Measurements from ENCODE around the gene CTBP2. TPM values are rescaled to one million over a fixed set of nuclear protein-coding genes. Genes with fewer than 3 reads are reported as not detected.

Gene CTBP2
- total RNA-seq, 4 donors from 2014 or later: 69.7 to 125 (median 84.7) TPM

DNA sequence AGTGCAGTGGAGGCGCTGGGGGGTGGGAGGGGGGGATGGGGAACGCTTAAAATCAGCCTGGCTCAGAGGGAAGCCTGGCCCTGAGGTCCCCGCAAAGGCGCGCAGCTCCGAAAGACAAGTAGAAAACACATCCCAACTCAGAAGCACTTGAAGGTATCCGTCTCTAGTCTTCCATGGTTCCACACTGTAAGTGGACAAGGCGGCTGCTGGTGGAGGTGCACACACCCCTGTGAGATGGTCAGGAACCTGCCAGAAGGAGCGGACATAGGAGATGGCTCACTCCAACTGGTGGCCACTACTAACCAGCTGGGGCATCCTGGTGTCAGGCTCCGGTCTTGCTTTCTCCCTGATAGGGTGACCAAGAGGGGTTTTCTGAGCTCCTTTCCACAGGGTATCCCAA is 41.7 kb downstream of the CTBP2 start:
- Histone ChIP-seq H3K27ac (replicated peaks in 1 of 4) (peak overlapping the region; percentile 71 to 77 (median 74)), H3K4me1 (peaks cover 83 to 98% (median 94%) of the 10 kb centered on the region in 4 donors), H3K27me3 (no peaks in the 10 kb centered on the region), H3K36me3 (peaks cover 0 to 5% (median 2%) of the 10 kb centered on the region in 4 donors), H3K4me3 (peak overlapping the region in 1 of 4 donors; percentile 18), H3K9me3 (no peaks in the 10 kb centered on the region)
- no peak for DNase-seq (ENCODE audit: extremely low spot score)
- TF ChIP-seq POLR2A (IDR thresholded peaks at IDR 0.05; ENCODE audit: low read depth): no peak
- TF ChIP-seq, protein P1, sequence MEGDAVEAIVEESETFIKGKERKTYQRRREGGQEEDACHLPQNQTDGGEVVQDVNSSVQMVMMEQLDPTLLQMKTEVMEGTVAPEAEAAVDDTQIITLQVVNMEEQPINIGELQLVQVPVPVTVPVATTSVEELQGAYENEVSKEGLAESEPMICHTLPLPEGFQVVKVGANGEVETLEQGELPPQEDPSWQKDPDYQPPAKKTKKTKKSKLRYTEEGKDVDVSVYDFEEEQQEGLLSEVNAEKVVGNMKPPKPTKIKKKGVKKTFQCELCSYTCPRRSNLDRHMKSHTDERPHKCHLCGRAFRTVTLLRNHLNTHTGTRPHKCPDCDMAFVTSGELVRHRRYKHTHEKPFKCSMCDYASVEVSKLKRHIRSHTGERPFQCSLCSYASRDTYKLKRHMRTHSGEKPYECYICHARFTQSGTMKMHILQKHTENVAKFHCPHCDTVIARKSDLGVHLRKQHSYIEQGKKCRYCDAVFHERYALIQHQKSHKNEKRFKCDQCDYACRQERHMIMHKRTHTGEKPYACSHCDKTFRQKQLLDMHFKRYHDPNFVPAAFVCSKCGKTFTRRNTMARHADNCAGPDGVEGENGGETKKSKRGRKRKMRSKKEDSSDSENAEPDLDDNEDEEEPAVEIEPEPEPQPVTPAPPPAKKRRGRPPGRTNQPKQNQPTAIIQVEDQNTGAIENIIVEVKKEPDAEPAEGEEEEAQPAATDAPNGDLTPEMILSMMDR (IDR thresholded peaks at IDR 0.05): no peak
- TF ChIP-seq POLR2AphosphoS5 (IDR thresholded peaks at IDR 0.05): no peak
- no peak for TF ChIP-seq EP300 (IDR thresholded peaks at IDR 0.05)
- intact Hi-C loops (cut with DNase I): no loop called here
- 91% methylated on average over 8 of the region's 10 CpGs for WGBS

DNA sequence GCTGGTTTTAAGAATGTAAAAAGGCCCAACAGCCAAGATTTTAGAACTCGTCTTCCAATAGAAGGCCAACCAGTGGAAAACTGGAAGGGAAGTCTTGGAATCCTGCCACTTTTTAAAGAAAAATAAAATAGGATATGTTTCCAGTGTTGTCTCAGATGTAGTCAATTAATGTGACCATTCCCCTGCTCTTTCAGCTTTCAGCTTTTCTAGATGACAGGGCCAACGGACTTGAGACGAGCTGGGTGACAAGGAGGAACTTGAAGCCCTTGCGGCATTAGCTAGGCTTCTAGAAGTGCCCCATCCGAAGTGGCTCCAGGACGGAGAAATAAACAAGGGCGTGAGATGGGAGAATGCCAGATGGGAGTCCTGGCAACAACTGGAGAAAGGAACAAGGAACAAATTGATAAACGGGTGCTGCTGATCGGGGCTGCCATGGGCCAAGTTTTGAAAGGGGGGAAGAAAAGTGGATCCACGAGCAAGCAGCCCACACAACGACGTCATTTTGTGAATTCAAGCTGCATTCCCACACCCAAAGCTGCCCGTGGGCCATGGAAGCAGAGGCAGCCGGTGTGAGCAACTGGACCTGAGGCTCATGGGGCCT is 42.3 kb downstream of the CTBP2 start:
- Histone ChIP-seq H3K4me1 (peaks cover 80 to 98% (median 94%) of the 10 kb centered on the region in 4 donors), H3K4me3 (peak overlapping the region in 2 of 4 donors; percentile 10 to 18), H3K36me3 (peaks cover 0 to 5% (median 2%) of the 10 kb centered on the region in 4 donors), H3K27ac (replicated peaks in 1 of 4) (peak overlapping the region; percentile 71 to 77 (median 74)), H3K27me3 (no peaks in the 10 kb centered on the region), H3K9me3 (no peaks in the 10 kb centered on the region)
- no peak for TF ChIP-seq EP300 (IDR thresholded peaks at IDR 0.05)
- TF ChIP-seq POLR2AphosphoS5 (IDR thresholded peaks at IDR 0.05): peak in 1 of 2 donors; percentile 22
- intact Hi-C loops (cut with DNase I): no loop called here
- 32% methylated on average over 14 of the region's 14 CpGs for WGBS
- no peak for DNase-seq (ENCODE audit: extremely low spot score)

DNA sequence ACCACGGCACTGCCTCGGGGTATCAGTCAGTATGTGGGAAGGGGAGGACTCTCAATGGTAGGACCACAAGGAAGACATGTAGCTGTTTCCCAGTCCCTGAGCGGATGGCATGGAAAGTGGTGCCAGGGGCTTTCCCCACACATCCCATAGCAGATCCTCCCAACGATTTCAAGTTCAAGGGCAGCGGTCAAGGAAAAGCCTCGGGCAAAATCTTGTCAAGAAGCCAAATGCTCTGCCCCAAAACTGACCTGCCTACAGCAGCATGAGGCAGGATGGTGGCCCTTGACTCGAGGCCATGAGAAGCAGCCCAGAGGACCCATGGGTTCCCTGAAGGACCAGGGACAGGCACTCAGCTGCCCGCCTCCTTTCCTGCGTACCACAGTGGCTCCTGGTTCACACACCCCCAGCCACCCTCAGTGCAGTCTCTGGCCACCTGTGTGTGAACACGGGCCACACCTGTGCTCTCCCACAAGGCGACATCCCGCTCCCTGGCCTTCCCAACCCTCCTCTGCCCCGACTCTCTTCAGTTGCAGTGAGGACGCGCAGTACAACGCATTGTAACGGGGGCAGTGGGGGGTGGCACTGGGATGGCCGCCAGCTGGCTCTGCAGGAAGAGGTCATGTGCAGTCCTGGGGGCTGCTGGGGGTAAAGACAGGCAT is 43.6 kb downstream of the CTBP2 start:
- Histone ChIP-seq H3K9me3 (no peaks in the 10 kb centered on the region), H3K36me3 (peaks cover 0 to 2% (median 0%) of the 10 kb centered on the region in 4 donors), H3K27me3 (no peaks in the 10 kb centered on the region), H3K4me1 (peaks cover 70 to 97% (median 93%) of the 10 kb centered on the region in 4 donors), H3K27ac (replicated peaks in 1 of 4) (peak overlapping the region; percentile 71 to 77 (median 74)), H3K4me3 (no peak overlapping the region)
- DNase-seq (ENCODE audit: extremely low spot score): no peak
- WGBS: 89% methylated on average over 14 of the region's 18 CpGs
- TF ChIP-seq, protein P1 (IDR thresholded peaks at IDR 0.05): no peak
- TF ChIP-seq POLR2A (IDR thresholded peaks at IDR 0.05; ENCODE audit: low read depth) (no peak), EP300 (IDR thresholded peaks at IDR 0.05) (no peak), POLR2AphosphoS5 (IDR thresholded peaks at IDR 0.05) (no peak)
- intact Hi-C loops (cut with DNase I): no loop called here

DNA sequence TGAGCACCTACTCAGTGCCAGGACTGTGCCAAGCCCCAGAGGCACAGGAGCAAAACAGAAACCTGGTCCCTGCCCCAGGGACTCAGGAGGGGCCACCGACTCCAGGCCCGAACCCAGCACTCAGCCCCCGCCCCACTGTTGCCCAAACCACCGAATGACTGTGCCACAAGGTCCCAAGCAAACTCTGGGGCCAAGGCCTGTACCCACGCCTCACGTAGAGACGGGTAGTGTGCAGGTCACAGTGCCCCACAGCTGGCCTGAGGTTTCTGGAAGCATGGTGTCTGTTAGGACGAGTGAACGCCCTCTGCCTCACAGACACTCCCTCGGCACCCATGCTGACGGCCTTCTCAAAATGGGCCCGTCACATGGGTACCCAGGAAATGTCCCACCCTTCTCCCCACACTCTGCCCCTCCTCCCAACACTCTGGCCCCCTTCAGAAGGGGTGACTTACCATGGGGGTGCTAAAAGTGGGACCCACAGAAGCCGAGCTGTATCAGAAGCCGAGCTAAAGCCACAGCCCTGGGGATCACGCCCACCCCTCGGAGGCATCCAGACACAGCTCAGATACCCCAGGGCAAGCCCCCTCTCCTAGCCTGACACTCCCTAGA is 44.2 kb downstream of the CTBP2 start:
- no peaks in the 10 kb centered on the region for H3K36me3 ChIP-seq
- H3K27ac ChIP-seq (replicated peaks in 1 of 4): peak overlapping the region in 2 of 4 donors; percentile 76 to 77
- H3K27me3 ChIP-seq: no peaks in the 10 kb centered on the region
- 87% methylated on average over 16 of the region's 16 CpGs for WGBS
- intact Hi-C loops (cut with DNase I): no loop called here
- no peak for DNase-seq (ENCODE audit: extremely low spot score)
- no peaks in the 10 kb centered on the region for H3K9me3 ChIP-seq
- no peak overlapping the region for H3K4me3 ChIP-seq
- TF ChIP-seq POLR2AphosphoS5 (IDR thresholded peaks at IDR 0.05): no peak
- TF ChIP-seq POLR2A (IDR thresholded peaks at IDR 0.05; ENCODE audit: low read depth): no peak
- TF ChIP-seq, protein P1 (IDR thresholded peaks at IDR 0.05): no peak
- no peak for TF ChIP-seq EP300 (IDR thresholded peaks at IDR 0.05)
- peaks cover 65 to 99% (median 93%) of the 10 kb centered on the region in 4 donors for H3K4me1 ChIP-seq

DNA sequence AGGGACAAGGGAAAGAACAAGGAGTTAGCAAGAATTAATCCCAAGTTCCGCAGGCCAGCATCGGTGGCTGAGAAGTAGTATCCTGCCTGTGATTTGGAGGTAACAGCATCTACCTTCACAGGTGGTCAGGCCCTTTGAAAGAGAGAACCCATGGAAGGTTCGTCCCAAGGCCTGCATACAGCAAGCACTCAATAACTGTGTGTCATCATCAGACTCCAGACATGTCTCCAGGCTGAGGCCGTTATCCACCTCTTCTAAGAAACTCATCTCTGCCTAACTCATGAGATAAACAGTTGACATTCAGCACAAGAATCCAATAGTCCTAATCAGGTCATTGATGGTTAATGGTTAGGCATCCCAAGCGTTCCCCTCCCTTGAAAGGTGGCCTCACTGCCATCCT is 45.0 kb downstream of the CTBP2 start:
- peaks cover 57 to 96% (median 91%) of the 10 kb centered on the region in 4 donors for H3K4me1 ChIP-seq
- no peaks in the 10 kb centered on the region for H3K27me3 ChIP-seq
- H3K36me3 ChIP-seq: no peaks in the 10 kb centered on the region
- WGBS: 87% methylated on average over 5 of the region's 5 CpGs
- peak overlapping the region; percentile 41 to 77 (median 66) for H3K27ac ChIP-seq (replicated peaks in 1 of 4)
- H3K4me3 ChIP-seq: no peak overlapping the region
- H3K9me3 ChIP-seq: no peaks in the 10 kb centered on the region
- intact Hi-C loops (cut with DNase I): no loop called here
- DNase-seq (ENCODE audit: extremely low spot score): no peak
- TF ChIP-seq EP300 (IDR thresholded peaks at IDR 0.05) (no peak), POLR2A (IDR thresholded peaks at IDR 0.05; ENCODE audit: low read depth) (no peak), POLR2AphosphoS5 (IDR thresholded peaks at IDR 0.05) (no peak)
- TF ChIP-seq, protein P1 (IDR thresholded peaks at IDR 0.05): no peak
